ENCODE data around the gene LAMA1.

DNA sequence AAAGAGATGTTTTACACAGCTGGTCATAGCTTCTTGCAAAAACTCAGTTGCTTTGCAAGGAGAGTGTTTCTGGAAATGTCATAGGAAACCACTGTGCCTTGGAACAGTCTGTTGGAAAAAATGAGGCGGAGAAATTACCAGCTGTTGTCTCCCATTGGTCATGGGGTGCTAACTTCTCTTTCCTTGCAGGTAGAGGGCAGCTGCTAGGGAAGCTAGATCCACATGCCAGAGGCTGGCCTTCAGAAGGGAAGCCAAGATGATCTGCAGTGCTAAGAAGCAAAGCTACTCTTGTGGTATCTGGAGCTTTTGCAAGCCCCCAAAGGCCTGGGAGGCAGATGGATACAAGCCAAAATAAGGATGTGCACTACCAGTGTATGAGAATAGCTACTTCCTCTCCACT is 34.8 kb upstream of the LAMA1 start:
- TF ChIP-seq SMC3 (conservative IDR thresholded peaks at IDR 0.05; ENCODE audit: poor library complexity) (no peak), EZH2 (IDR thresholded peaks at IDR 0.05; ENCODE audit: borderline replicate concordance, insufficient read depth, low read length, poor library complexity, severe bottlenecking) (no peak), EP300 (conservative IDR thresholded peaks at IDR 0.05; ENCODE audit: poor library complexity, severe bottlenecking) (no peak), POLR2AphosphoS5 (IDR thresholded peaks at IDR 0.05) (no peak), MXI1 (conservative IDR thresholded peaks at IDR 0.05; ENCODE audit: poor library complexity, severe bottlenecking) (no peak)
- TF ChIP-seq, protein P1, sequence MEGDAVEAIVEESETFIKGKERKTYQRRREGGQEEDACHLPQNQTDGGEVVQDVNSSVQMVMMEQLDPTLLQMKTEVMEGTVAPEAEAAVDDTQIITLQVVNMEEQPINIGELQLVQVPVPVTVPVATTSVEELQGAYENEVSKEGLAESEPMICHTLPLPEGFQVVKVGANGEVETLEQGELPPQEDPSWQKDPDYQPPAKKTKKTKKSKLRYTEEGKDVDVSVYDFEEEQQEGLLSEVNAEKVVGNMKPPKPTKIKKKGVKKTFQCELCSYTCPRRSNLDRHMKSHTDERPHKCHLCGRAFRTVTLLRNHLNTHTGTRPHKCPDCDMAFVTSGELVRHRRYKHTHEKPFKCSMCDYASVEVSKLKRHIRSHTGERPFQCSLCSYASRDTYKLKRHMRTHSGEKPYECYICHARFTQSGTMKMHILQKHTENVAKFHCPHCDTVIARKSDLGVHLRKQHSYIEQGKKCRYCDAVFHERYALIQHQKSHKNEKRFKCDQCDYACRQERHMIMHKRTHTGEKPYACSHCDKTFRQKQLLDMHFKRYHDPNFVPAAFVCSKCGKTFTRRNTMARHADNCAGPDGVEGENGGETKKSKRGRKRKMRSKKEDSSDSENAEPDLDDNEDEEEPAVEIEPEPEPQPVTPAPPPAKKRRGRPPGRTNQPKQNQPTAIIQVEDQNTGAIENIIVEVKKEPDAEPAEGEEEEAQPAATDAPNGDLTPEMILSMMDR (IDR thresholded peaks at IDR 0.05; ENCODE audit: poor library complexity, severe bottlenecking): no peak
- TF ChIP-seq, protein P2, sequence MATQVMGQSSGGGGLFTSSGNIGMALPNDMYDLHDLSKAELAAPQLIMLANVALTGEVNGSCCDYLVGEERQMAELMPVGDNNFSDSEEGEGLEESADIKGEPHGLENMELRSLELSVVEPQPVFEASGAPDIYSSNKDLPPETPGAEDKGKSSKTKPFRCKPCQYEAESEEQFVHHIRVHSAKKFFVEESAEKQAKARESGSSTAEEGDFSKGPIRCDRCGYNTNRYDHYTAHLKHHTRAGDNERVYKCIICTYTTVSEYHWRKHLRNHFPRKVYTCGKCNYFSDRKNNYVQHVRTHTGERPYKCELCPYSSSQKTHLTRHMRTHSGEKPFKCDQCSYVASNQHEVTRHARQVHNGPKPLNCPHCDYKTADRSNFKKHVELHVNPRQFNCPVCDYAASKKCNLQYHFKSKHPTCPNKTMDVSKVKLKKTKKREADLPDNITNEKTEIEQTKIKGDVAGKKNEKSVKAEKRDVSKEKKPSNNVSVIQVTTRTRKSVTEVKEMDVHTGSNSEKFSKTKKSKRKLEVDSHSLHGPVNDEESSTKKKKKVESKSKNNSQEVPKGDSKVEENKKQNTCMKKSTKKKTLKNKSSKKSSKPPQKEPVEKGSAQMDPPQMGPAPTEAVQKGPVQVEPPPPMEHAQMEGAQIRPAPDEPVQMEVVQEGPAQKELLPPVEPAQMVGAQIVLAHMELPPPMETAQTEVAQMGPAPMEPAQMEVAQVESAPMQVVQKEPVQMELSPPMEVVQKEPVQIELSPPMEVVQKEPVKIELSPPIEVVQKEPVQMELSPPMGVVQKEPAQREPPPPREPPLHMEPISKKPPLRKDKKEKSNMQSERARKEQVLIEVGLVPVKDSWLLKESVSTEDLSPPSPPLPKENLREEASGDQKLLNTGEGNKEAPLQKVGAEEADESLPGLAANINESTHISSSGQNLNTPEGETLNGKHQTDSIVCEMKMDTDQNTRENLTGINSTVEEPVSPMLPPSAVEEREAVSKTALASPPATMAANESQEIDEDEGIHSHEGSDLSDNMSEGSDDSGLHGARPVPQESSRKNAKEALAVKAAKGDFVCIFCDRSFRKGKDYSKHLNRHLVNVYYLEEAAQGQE (IDR thresholded peaks at IDR 0.05; ENCODE audit: borderline replicate concordance): no peak

All from neural cell (in vitro differentiated cells).